CD4-positive, alpha-beta T cell (primary cell): ENCODE data around the gene SLC9A5. TPM values are rescaled to one million over a fixed set of nuclear protein-coding genes. Genes with fewer than 3 reads are reported as not detected.

Experiments used
- ATAC-seq: fragments of 200-7000 bp; cut with Tn5 transposase; one replicate; pipeline ENCODE4 v1.10.0; 2022; ENCODE audit warnings: mild to moderate bottlenecking; ENCODE audit not compliant: poor library complexity
- CTCF ChIA-PET: fragments of 350-600 bp; sonication (Branson Sonifier 250); formaldehyde crosslinking; loops from one replicate; lab custom pipeline; 2021; ENCODE audit warnings: antibody characterized with exemption, inconsistent platforms; lab: Charles Lee
- POLR2A ChIA-PET: fragments of 350-600 bp; sonication (Branson Sonifier 250); formaldehyde crosslinking; loops from one replicate; lab custom pipeline; 2021; ENCODE audit warnings: antibody characterized with exemption, inconsistent platforms; lab: Charles Lee
- DNase-seq, 14 experiments: peaks; one replicate each; pipeline ENCODE4 v3.0.0-alpha.2; 2013 to 2020; ENCODE audit warnings: mixed read lengths in 2 of 14
- H3K27ac ChIP-seq, 2 donors: one replicate each; pipeline versions ENCODE4 v1.5.1 to v1.7.0; 2013; ENCODE audit warnings: low read length in 2 of 2, low read depth in 1 of 2, mild to moderate bottlenecking in 1 of 2
- H3K27me3 ChIP-seq, 2 experiments: 1 replicate in 1 of 2; 2 replicates in 1 of 2; pipeline versions ENCODE4 v1.6.1 to v1.7.0; 2013; ENCODE audit warnings: low read length in 2 of 2, control low read depth in 1 of 2, mild to moderate bottlenecking in 1 of 2, moderate library complexity in 1 of 2; ENCODE audit not compliant: insufficient read depth in 2 of 2, control insufficient read depth in 1 of 2
- H3K36me3 ChIP-seq: one replicate; pipeline ENCODE4 v1.6.1; 2013; ENCODE audit warnings: low read length, control low read depth; ENCODE audit not compliant: insufficient read depth
- H3K4me1 ChIP-seq: one replicate; pipeline ENCODE4 v1.6.1; 2013; ENCODE audit warnings: low read length, control low read depth; ENCODE audit not compliant: insufficient read depth
- H3K4me3 ChIP-seq: one replicate; pipeline ENCODE4 v1.5.1; 2013; ENCODE audit warnings: mild to moderate bottlenecking, low read length, moderate library complexity
- H3K9me3 ChIP-seq, 2 experiments: 1 replicate in 1 of 2; 2 replicates in 1 of 2; pipeline versions ENCODE4 v1.6.1 to v1.7.0; 2013; ENCODE audit warnings: low read length in 2 of 2, mild to moderate bottlenecking in 2 of 2, control low read depth in 1 of 2, moderate library complexity in 1 of 2; ENCODE audit not compliant: control insufficient read depth in 1 of 2, insufficient read depth in 1 of 2
- H3K27ac Mint-ChIP-seq: one replicate; pipeline ENCODE4 v1.8.0; 2020; ENCODE audit warnings: mixed read lengths
- H3K27me3 Mint-ChIP-seq: one replicate; pipeline ENCODE4 v1.8.0; 2021; ENCODE audit warnings: mixed read lengths
- H3K36me3 Mint-ChIP-seq: one replicate; pipeline ENCODE4 v1.8.0; 2021; ENCODE audit warnings: low read depth, mixed read lengths
- H3K4me1 Mint-ChIP-seq: one replicate; pipeline ENCODE4 v1.8.0; 2021; ENCODE audit warnings: low read depth, mixed read lengths
- H3K4me3 Mint-ChIP-seq: one replicate; pipeline ENCODE4 v1.8.0; 2020; ENCODE audit warnings: mild to moderate bottlenecking, mixed read lengths
- H3K9me3 Mint-ChIP-seq: one replicate; pipeline ENCODE4 v1.8.0; 2020; ENCODE audit warnings: mixed read lengths
- CTCF ChIP-seq: fragments of 200-600 bp; IDR thresholded peaks from one replicate; pipeline ENCODE4 v1.8.0; 2022; ENCODE audit warnings: antibody characterized with exemption, mild to moderate bottlenecking
- intact Hi-C, 2 experiments: fragments of 100-400 bp; cut with DNase I in 1 of 2; cut with micrococcal nuclease in 1 of 2; formaldehyde crosslinking; loops; one replicate each; pipeline versions ENCODE4 v1.15.1 to v1.9.0; 2023 to 2025; cut with DNase I, micrococcal nuclease
- total RNA-seq, 174 experiments: library from RNA in 2 of 174; stranded (reverse) in 2 of 174; gene quantifications; one replicate each; pipeline ENCODE4 v1.2.3 and lab custom pipeline; 2021 to 2026

SLC9A5 gene
- total RNA-seq, 2 experiments from 2014 or later, result 3.1 TPM

- peaks cover 12% of the 10 kb centered on the region for H3K27me3 Mint-ChIP-seq
- no peaks in the 10 kb centered on the region for H3K9me3 Mint-ChIP-seq
- ChIA-PET CTCF (no interaction called here), POLR2A (no interaction called here)
- Histone ChIP-seq H3K4me3 (no peak overlapping the region), H3K36me3 (no peaks in the 10 kb centered on the region), H3K27ac (no peak overlapping the region), H3K27me3 (peaks cover 5 to 7% of the 10 kb centered on the region in 2 experiments), H3K4me1 (no peaks in the 10 kb centered on the region), H3K9me3 (no peaks in the 10 kb centered on the region)
- H3K36me3 Mint-ChIP-seq, result no peaks in the 10 kb centered on the region
- ATAC-seq, result no peak
- no peak overlapping the region for H3K4me3 Mint-ChIP-seq
- H3K4me1 Mint-ChIP-seq, result no peaks in the 10 kb centered on the region
- intact Hi-C loops, result no loop called here
- DNase-seq, result peak in 1 of 14 experiments; percentile 5
- no peak overlapping the region for H3K27ac Mint-ChIP-seq
- TF ChIP-seq CTCF, result no peak
Measured at GRCh38 chr16:67257486-67258160, 8.8 kb downstream of the SLC9A5 start.

- H3K27ac ChIP-seq, result no peak overlapping the region
- ChIA-PET POLR2A (no interaction called here), CTCF (no interaction called here)
- Mint-ChIP-seq H3K9me3 (no peaks in the 10 kb centered on the region), H3K27me3 (peaks cover 12% of the 10 kb centered on the region), H3K4me3 (no peak overlapping the region), H3K36me3 (no peaks in the 10 kb centered on the region), H3K27ac (no peak overlapping the region), H3K4me1 (no peaks in the 10 kb centered on the region)
- peak in 1 of 14 experiments; percentile 6 for DNase-seq
- no peaks in the 10 kb centered on the region for H3K4me1 ChIP-seq
- no peak for TF ChIP-seq CTCF
- ATAC-seq, result no peak
- H3K36me3 ChIP-seq, result no peaks in the 10 kb centered on the region
- peaks cover 7 to 12% of the 10 kb centered on the region in 2 experiments for H3K27me3 ChIP-seq
- no peaks in the 10 kb centered on the region for H3K9me3 ChIP-seq
- intact Hi-C loops, result no loop called here
- H3K4me3 ChIP-seq, result no peak overlapping the region
Measured at GRCh38 chr16:67258161-67258835, 9.5 kb downstream of the SLC9A5 start.

GRCh38 chr16:67259705-67260104 is 10.9 kb downstream of the SLC9A5 start:
- intact Hi-C loops, result loop anchor here (5.0 to 10.0 kb wide), 3 partner anchors 135 to 205 kb away; partner anchors contain the start of gene TPPP3 (in 1 of the 2)
- Histone ChIP-seq H3K9me3 (no peaks in the 10 kb centered on the region), H3K27me3 (peaks cover 7 to 12% of the 10 kb centered on the region in 2 experiments), H3K4me3 (no peak overlapping the region), H3K36me3 (no peaks in the 10 kb centered on the region), H3K27ac (no peak overlapping the region), H3K4me1 (no peaks in the 10 kb centered on the region)
- Mint-ChIP-seq H3K4me1 (no peaks in the 10 kb centered on the region), H3K36me3 (no peaks in the 10 kb centered on the region), H3K27ac (no peak overlapping the region), H3K4me3 (no peak overlapping the region), H3K27me3 (peaks cover 12% of the 10 kb centered on the region), H3K9me3 (no peaks in the 10 kb centered on the region)
- DNase-seq, result peak in 1 of 14 experiments; percentile 8
- TF ChIP-seq CTCF, result no peak
- CTCF ChIA-PET, result no interaction called here
- no peak for ATAC-seq
- POLR2A ChIA-PET, result interaction anchor here (0.6 kb wide), 1 partner anchor 1007 kb away, joined by 3 read pairs; no protein-coding TSS in a partner anchor
